ENCODE measurements around the gene GPRC5B. TPM values are rescaled to one million over a fixed set of nuclear protein-coding genes. Genes with fewer than 3 reads are reported as not detected.

Gene GPRC5B
- total RNA-seq, 1 donor from 2014 or later, result 11.2 TPM

GRCh38 chr16:19853742-19854542 lies 30.7 kb downstream of the GPRC5B start:
- TF ChIP-seq, protein P1, sequence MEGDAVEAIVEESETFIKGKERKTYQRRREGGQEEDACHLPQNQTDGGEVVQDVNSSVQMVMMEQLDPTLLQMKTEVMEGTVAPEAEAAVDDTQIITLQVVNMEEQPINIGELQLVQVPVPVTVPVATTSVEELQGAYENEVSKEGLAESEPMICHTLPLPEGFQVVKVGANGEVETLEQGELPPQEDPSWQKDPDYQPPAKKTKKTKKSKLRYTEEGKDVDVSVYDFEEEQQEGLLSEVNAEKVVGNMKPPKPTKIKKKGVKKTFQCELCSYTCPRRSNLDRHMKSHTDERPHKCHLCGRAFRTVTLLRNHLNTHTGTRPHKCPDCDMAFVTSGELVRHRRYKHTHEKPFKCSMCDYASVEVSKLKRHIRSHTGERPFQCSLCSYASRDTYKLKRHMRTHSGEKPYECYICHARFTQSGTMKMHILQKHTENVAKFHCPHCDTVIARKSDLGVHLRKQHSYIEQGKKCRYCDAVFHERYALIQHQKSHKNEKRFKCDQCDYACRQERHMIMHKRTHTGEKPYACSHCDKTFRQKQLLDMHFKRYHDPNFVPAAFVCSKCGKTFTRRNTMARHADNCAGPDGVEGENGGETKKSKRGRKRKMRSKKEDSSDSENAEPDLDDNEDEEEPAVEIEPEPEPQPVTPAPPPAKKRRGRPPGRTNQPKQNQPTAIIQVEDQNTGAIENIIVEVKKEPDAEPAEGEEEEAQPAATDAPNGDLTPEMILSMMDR (IDR thresholded peaks at IDR 0.05; ENCODE audit: insufficient read depth, low read length, poor library complexity, severe bottlenecking), result no peak
- H3K36me3 ChIP-seq (ENCODE audit: control insufficient read depth, insufficient read depth, low read length), result no peaks in the 10 kb centered on the region
- no peak for DNase-seq (ENCODE audit: low read depth)
- H3K27me3 ChIP-seq (ENCODE audit: control insufficient read depth, insufficient read depth, low read length), result no peaks in the 10 kb centered on the region
- H3K4me3 ChIP-seq (ENCODE audit: low read depth, low read length), result no peak overlapping the region

DNA sequence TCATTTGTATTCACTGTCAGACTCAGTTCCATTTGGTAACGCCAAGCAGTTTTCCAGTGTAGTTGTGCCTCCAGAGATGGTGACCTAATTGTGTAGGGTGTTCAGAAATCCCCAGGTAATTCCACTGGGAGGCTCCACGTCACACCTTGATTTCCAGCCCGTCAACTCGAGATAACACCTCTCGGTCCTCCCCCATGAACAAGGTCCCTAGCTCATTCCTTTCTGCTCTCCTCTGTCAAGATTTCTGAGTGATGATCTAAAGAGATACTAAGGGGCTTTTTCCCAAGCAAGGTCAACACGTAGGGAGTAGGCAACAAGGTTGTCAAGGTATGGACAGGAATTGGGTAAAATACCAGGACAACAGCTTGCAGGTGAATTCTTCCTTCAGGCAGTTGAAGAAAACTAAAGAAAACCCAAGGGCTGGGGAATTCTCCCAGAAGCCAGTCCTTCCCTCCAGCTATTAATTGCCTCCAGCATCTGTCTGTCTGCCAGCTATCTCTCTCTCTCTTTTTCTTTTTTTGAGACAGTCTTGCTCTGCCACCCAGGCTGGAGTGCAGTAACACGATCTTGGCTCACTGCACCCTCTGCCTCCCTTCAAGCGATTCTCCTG lies 31.4 kb downstream of the GPRC5B start:
- Histone ChIP-seq H3K4me3 (ENCODE audit: low read depth, low read length) (no peak overlapping the region), H3K36me3 (ENCODE audit: control insufficient read depth, insufficient read depth, low read length) (no peaks in the 10 kb centered on the region), H3K27me3 (ENCODE audit: control insufficient read depth, insufficient read depth, low read length) (no peaks in the 10 kb centered on the region)
- TF ChIP-seq, protein P1 (IDR thresholded peaks at IDR 0.05; ENCODE audit: insufficient read depth, low read length, poor library complexity, severe bottlenecking), result no peak
- DNase-seq (ENCODE audit: low read depth), result no peak

- TF ChIP-seq, protein P1 (IDR thresholded peaks at IDR 0.05; ENCODE audit: insufficient read depth, low read length, poor library complexity, severe bottlenecking), result no peak
- no peak for DNase-seq (ENCODE audit: low read depth)
- Histone ChIP-seq H3K36me3 (ENCODE audit: control insufficient read depth, insufficient read depth, low read length) (no peaks in the 10 kb centered on the region), H3K4me3 (ENCODE audit: low read depth, low read length) (no peak overlapping the region), H3K27me3 (ENCODE audit: control insufficient read depth, insufficient read depth, low read length) (no peaks in the 10 kb centered on the region)
Measured at GRCh38 chr16:19851476-19851875, 33.2 kb downstream of the GPRC5B start.

GRCh38 chr16:19850131-19850817 lies 34.4 kb downstream of the GPRC5B start:
- H3K4me3 ChIP-seq (ENCODE audit: low read depth, low read length), result no peak overlapping the region
- DNase-seq (ENCODE audit: low read depth), result no peak
- H3K36me3 ChIP-seq (ENCODE audit: control insufficient read depth, insufficient read depth, low read length), result no peaks in the 10 kb centered on the region
- TF ChIP-seq, protein P1 (IDR thresholded peaks at IDR 0.05; ENCODE audit: insufficient read depth, low read length, poor library complexity, severe bottlenecking), result no peak
- no peaks in the 10 kb centered on the region for H3K27me3 ChIP-seq (ENCODE audit: control insufficient read depth, insufficient read depth, low read length)

DNA sequence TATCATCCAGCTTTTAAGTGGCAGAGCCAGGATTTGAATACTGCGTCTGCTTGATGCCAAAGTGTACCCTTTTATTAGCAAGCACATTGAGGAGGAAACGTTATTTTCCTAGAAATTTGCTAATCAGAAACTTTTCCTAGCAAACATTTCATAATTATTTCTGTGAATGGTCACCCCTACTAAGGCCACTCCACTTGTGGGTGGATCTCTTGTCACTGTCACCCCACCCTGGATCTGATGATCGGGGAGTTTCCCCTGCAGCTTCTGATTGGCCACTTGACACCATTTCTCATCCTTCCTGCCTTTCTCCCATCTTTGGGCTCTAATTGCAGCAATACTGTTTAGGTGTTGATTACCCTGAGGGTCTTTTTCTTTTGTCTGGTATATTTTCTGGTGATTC lies 35.9 kb downstream of the GPRC5B start:
- DNase-seq (ENCODE audit: low read depth), result no peak
- no peaks in the 10 kb centered on the region for H3K27me3 ChIP-seq (ENCODE audit: control insufficient read depth, insufficient read depth, low read length)
- no peaks in the 10 kb centered on the region for H3K36me3 ChIP-seq (ENCODE audit: control insufficient read depth, insufficient read depth, low read length)
- H3K4me3 ChIP-seq (ENCODE audit: low read depth, low read length), result no peak overlapping the region
- TF ChIP-seq, protein P1 (IDR thresholded peaks at IDR 0.05; ENCODE audit: insufficient read depth, low read length, poor library complexity, severe bottlenecking), result no peak

Data from kidney epithelial cell (primary cell).